ENCODE measurements around the gene FAM168A.

The FAM168A gene

DNA sequence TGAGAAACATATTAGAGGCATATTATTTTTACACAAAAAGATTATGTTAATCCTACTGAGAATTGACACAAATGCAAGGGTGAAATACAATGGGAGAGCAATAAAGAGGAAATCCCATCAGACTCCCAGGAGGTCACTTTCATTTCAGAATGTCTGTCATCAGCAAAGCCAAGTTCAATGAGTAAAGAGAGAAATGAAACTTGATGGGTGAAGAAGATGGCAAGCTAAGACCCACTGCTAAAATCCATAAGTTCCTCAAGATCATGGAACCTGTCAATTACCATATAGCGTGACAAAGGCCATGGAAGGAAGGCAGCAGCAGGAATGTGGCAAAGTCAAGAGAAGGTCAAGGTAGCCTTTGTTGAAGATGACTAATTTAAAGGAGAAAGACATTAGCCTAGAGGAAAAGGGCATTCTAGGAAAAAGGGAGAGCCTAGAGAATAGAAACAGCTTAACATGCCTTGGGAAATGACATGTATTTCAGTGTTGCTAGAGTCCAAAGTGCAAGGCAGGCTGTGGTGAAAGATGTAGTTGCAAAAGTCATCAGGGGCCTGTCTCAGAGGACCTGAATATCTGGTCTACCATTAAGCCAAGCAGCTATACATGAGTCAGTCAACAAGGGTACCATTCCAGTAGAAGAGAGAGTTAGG is 43.1 kb downstream of the FAM168A start:
- DNase-seq: no peak

DNA sequence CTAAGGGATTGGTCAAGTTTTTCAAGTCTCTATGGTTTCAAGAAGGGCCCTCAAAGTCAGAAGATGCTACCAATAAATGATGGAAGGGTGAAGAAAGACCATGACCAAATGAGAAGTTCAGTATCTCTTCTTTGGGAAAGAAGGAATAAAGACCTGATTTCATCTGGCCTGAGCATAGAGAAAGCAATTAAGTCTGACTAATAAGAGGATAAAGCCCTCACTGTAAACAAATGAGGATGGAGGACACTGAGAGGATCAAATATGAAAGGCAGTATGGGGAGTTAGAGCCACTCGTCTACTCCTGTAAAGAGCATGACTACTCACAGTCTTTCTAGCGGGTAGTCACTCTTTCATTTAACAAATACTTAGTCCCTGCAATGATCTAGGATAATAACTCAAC is 44.6 kb downstream of the FAM168A start:
- DNase-seq: no peak

DNA sequence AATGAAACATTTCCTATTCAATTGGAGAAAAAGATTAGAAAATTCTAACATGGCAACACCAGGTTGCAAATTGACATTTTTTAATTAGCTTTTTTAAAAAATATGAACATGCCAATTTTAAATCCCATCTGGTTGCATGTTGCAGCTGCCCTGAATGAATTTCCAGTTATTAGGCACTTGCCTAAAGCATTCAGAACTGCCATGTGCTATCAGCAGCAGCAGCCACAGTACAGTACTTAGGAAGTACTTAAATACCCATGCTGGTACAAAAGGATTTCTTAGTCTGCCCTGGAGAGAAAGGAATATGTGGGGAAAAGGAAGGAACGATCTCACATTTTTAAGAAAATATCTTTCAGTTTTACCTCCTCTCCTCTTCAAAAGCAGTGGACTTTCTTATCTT is 46.2 kb downstream of the FAM168A start:
- no peak for DNase-seq

DNA sequence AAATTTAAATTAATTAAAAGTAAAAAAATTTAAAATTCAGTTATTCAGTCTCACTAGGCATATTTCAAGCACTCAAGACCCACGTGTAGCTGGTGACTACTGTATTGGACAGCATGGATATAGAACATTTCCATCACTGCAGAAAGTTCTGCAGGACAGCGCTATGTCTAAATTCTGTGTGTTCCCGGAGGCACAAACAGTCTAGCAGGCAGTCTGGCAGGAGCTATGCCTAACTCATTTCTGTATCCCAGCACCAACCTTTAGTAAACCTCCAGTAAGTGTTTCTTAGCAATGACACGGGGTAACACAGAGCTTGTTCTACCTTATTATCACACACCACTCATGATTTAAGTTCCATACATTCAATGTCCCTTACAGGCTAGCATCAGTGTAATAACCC is 48.5 kb downstream of the FAM168A start:
- DNase-seq: no peak

DNA sequence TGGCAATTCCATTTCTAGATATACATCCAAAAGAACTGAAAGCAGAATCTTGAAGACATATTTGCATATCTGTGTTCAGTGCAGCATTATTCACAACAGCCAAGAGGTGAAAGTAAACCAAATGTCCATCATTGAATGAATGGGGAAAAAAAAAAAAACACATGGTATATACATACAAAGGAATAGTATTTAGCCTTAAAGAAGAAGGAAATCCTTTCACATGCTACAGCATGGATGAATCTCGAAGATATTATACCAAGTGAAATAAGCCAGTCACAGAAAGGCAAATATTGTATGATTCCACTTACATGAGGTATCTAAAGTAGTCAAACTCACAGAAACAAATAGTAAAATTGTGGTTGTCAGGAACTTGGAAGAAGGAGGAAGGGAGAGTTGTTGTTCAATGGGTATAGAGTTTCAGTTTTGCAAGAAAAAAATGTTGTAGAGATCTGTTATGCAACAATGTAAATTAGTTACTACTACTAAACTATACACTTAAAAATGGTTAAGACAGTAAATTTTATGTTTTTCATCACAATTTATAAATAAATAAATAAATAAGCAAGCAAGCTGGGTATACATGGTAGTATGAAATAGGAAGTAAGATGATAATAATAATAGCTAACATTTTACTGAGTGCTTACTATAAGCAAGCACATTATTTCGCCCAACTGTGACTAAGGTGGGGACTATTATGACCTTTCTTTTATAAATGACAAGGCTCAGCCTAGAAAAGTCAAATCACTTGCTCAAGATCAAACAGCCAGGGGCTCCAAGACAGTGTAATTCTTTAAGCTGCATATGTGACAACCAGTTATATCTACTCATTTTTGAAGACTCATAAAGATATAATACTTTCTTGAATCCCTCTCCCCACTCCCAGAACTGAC is 50.0 kb downstream of the FAM168A start:
- DNase-seq: no peak

DNA sequence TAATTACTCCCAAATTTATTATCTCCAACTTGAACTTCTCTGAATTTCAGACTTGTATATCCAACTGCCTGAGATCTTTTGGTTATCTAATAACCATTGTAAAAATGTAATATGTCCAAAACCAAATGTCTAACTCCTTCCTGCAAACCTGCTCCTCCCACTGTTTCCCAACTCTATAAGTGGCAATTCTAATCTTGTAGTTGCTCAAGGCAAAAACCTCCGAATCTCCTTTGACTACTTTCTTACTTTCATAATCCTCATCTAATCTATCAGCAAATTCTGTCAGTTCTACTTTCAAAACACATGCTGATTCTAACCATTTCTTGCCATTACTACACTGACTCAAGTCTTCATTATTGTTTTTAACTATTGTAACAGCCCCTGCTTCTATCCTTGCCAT is 55.7 kb downstream of the FAM168A start:
- DNase-seq: no peak

DNA sequence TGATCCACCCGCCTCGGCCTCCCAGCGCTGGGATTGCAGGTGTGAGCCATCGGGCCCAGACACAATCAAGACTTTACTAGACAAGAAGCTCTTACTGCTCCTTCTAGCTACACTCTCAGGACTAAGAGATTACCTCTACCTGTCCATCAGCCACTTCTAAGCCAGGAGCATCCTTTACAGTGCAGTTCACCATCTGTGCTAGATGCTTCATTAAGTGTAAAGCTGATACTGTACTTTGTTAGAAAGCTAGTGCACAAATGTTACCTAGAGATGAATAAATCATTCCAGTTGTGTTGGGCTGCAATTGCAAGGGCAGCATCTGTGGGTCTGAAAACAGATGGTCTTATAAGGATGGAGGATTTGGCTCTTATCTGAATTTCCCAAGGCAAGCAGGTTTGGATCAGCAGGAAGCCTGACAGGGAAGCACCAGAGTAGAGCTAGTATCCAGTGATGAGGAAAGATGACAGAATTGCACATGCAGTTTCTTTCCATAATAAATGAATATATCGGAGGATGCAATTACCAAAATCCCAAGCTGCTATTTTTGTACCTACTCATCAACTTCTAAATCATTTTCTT is 58.3 kb downstream of the FAM168A start:
- DNase-seq: no peak

DNA sequence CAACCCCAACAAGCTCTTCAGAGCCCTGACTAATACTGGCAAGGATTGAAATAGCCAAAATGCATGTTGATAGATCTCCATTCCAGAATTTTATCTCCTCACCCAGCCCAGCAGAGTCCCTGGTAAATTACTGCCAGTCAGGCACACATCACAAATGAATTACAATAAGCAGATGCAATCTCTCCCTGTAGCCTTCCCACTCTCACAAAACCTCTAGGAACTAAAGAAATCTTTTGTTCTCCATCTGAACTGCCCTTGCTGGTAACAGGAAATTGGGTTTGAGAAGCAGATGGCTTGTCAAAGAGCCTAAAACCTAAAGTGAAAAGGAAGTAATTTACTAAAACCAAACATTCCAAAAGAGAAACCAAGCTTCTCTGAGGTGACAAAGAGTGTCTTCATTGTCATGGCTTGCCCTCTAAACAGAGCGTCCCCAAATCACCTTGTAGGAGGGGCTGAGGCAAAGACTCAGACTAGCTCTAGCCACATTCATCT is 59.5 kb downstream of the FAM168A start:
- DNase-seq: no peak

DNA sequence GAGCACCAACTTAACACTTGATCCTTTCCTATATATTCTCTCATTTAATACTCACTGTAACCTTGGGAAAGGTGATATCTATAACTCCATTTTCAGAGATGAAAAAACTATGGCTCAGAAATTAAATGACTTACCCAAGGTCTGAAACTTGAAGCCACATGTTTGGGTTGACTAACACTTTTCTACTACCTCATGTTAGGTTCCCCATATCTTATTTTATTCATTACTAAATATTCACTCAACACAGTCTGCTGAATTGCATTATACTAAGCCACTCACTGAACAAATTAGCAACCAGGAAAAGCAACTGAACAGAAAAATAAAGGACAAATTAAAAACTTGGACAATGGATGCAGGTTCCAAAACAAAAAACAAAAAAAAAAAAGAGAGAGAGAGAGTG is 59.9 kb downstream of the FAM168A start:
- DNase-seq: no peak

DNA sequence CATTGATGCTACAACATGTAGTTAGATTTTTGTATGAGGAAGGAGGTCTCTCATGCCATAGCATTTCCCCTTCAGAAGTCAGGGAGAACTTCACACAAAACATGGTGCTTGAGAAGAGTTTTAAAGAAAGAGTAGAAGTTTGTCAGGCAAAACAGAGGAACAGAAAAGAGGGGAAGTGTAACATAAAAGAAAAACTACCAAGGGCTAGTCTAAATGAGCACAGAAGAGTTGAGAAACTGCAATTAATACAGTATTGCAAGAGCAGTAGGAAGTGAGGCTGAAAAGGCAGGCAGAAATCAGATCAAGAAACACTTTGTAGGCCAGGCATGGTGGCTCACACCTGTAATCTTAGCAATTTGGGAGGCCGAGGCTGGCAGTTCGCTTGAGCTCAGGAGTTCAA is 61.0 kb downstream of the FAM168A start:
- DNase-seq: no peak

DNA sequence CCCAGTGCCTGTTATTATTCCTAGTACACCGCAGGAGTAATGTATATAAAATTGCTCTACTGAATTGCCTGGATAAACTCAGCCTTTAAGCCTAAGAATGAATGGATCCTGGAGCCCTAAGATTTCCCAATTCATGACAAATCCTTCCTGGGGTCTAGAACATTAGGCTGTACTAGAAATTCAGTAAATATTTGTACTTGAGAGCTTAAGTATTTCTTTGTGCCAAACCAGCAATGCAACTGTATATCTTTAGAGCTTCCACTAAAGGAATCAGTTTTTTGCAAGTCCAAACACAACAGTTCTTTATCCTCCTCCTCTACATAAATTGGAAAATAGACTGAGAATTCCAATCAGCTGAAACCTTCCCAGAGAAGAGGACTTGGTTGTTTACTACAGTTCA is 65.6 kb downstream of the FAM168A start:
- no peak for DNase-seq

DNA sequence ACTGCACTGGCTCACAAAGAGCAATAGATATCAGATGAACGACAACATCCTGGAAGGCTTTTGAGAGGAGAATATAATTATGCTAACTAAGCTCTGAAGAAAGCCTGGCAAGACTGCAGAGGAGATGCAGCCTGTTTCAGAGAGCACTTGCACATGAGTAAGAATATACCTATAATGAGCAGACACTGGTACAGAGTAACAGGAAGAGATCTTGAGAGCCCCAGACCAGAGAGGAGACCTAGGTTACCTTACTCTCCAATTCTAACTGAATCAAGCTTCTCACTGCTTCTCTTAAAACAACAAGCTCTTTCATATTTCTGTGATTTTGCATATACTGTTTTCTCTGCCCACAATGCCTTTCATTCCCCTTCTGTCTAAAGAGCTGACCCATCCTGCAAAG is 66.5 kb downstream of the FAM168A start:
- no peak for DNase-seq

DNA sequence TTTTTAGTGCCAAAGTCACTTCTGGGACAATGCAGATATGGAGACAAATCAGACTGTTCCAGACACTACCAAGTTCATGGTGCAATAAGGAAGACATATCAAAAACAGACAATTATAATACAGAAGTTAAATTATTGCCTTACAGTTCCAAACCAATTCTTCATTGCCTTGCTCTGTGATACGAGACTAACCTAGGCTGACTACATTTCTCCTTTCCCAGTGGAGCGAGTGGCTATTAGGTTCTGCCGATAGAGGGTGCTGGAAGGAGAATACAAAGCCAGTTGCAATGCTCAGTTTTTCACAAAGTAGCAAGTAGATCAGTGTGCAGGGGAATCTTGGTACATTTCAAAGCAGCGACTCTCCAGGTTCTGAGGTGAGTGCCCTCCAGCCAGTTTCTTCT is 67.8 kb downstream of the FAM168A start:
- DNase-seq: no peak

DNA sequence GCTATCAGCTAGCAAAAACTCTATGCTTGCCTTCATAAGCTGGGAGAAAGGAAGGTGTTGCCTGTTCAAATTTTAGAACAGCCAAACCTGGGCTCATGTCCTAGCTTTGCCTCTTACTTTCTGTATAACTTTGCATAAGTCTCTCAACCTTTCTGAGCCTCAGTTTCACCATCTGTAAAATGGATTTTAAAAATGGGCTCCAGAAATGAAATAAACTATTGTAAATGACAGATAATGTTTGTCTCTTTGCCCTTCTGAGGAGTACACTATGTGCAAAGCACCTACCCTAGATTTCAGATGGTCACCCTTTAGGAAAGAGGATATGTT is 68.7 kb downstream of the FAM168A start:
- DNase-seq: no peak

DNA sequence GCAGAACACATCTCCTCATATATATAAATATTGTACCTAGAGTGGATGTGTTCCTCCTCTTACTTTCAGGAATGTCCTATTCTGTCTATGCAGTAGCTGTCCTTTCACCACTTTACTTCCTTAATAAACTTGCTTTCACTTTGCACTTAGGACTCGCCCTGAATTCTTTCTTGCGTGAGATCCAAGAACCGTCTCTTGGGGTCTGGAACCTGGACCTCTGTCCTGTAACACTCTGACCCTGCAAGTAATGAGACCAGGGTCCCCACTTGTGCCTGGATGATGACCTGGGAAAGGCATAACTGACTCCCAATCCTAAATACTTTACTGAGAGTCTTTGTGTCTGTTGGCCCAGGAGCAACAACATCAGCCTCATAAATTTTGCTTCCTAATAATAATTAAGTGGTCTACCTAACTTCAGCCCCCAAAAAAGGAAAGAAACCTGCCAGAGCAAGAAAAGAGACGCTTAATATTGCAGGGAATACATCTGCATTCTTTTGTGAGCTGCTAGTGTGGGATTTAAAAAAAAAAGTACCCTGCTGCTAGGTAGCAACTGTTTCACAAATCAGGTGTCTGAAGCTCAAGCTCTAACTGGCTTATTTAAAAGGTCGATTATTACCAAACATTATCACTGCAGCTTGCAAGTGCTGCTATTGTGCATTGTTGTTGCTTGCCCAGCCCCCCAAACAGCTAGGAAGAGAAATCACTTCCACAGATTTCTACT is 69.3 kb downstream of the FAM168A start:
- no peak for DNase-seq

DNA sequence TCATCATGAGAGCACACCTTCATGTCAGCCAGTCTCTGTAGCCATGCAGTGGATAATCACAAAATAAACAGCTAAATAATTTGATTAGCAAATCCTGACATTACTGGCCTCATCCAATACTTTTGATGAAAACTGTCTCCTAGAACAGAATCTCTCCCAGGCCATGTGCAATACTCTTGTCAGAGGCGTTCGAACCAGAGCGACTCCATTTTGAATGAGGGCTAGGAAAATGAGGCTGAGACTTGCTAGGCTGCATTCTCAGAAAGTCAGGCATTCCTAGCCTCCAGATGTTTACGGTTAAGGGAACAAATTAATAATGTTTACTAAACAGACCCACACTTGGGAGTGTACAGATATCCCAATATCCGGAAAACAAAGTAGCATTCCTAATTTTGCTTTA is 69.9 kb downstream of the FAM168A start:
- DNase-seq: no peak

DNA sequence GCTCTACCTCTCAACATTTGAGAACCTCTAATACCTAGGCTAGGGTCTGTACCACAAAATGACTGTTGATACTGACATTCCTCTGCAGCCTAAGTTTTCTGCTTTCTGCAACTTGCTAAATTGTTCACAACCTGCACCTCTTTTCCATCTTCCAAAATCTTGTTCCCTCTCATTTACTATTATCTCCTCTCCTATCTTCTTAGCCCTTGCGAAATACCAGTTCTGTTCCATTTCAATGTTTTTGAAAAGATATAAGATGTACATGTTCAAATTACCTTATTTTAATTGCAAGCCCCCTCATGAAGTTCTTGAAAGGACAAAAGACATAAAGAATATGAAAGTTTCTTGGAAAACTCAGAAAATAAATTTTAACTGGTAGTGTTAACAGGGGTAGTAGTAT is 72.3 kb downstream of the FAM168A start:
- DNase-seq: no peak

DNA sequence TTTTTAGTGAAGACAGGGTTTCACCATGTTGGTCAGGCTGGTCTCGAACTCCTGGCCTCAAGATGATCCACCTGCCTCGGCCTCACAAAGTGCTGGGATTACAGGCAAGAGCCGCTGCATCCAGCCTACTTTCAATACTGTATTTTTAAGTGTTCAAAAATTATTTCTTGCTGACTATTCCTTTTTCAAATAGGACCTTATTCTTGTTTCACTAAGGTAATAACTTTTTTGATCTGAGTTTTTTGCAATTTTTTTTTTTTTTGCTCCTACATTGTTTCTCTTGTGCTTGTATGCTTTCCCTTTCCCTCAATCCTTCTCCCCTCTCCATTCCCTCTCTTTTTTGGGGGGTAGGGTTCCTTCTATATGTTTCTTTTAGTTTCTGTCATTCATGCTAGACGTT is 73.1 kb downstream of the FAM168A start:
- DNase-seq: no peak

DNA sequence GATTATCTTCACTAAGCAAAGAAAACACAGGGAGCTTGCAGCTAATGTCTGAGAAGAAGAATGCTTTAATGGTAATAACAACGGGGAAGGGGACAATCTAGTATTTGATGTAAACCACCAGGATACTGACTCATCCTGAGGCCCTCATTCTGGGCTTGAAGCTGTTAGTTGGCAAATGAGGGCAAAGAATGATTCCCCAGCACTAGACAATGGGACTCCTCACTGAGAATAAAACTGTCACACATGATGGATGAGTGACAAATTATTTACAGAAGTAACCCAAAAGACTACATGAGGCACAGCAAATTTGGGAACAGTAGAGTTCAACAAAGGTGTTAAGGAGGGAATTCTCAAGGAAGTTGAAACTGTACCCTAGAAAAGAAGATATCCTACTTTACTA is 76.3 kb downstream of the FAM168A start:
- DNase-seq: no peak

DNA sequence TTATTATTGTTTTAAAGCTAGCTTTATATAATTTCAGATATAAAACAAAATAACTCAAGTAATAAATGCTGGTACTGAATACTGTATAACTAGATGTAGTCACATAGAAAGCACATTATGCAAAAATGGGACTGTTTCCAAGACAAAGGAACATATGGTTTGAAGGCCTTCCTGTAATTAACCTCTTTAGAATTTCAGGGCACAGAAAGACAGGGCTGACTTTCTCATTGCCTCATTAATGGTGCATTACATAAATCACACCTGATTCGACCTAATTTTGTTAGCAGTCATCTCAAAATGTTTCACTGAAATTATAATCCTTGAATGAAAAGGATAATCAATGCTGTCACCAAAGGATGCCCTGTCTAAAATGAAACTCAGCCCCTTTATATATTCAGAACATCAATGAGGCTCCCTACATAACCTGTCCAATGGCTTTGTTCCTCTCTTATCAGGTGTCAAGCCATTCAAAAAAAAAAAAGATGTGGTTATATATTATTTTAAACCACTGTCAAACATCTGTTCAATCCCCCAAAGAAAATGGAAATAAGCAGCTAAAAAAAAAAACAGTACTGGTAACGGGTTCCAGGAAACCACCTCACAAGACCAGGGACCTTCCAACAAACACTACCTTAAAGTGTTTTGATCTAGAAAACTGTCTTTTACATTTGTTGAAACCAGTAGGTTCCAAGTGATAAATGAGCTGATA is 77.4 kb downstream of the FAM168A start:
- no peak for DNase-seq

DNA sequence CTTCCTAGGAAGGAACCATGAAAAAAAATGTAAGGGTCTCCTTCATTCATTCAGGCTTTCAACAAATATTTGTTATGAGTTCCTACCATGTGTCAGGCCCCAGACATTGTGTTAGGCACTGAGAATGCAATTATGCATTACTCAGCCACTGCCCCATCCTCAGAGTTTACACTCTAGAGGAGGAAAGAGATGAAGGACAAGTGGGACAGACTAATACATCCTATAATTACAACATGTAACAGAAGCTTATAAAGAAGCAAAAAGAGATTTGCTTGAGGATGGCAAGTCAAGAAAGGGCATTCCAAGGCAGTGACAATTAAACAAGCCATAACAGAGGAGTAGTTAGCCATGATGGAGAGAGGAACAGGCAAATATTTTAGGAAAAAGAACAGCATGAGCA is 78.6 kb downstream of the FAM168A start:
- DNase-seq: no peak

DNA sequence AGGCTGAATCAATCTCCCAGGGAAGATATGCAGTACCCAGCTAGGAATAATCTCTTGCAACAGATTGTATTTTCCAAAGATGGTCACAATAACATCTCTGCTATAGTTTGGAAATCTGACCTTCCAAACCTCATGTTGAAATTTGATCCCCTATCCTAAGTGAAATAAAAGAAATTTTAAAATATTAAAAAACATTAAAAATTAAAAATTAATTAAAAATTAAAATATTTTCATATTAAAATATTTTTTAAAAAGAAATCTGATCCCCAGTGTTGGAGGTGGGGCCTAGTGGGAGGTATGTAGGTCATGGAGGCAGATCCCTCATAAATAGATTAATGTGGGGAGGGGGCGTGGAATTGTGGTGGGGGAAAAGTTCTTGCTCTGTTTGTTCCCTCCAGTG is 79.7 kb downstream of the FAM168A start:
- DNase-seq: no peak

DNA sequence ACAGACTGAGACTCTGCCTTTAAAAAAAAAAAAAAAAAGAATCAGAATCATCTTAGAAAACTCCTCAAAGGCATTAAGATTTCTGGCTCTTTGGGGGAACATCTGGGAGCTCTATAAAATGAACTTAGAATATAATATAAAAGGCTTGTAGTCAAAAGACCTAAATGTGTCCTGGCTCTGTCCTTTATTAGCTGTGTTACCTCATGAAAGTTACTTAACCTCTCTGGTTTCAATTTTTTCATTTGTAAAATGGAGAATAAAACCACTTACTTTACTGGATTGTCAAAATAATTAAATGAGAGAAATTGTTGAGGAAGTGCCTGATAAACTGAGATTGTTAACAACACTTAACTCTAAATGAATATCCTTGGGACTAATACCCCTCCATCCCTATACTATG is 81.8 kb downstream of the FAM168A start:
- DNase-seq: no peak

All from stimulated activated CD4-positive, alpha-beta T cell treated with anti-CD3 and anti-CD28 coated beads, Interleukin-2, amount 100 ng/mL, for 24 hours (primary cell).